HG03432 (cell line): ENCODE results near the gene CLIP2.
"Not testable (repeated sequence)": the region's sequence is repeated elsewhere in the genome, so short reads cannot be mapped to it uniquely, and the experiment has no call there.

ENCODE experiments used
- ATAC-seq: cut with Tn5 transposase; IDR thresholded peaks from one replicate; pipeline ENCODE4 v1.9.1; 2021; ENCODE audit warnings: mild to moderate bottlenecking, moderate library complexity; ENCODE audit not compliant: unreplicated experiment

The CLIP2 gene

DNA sequence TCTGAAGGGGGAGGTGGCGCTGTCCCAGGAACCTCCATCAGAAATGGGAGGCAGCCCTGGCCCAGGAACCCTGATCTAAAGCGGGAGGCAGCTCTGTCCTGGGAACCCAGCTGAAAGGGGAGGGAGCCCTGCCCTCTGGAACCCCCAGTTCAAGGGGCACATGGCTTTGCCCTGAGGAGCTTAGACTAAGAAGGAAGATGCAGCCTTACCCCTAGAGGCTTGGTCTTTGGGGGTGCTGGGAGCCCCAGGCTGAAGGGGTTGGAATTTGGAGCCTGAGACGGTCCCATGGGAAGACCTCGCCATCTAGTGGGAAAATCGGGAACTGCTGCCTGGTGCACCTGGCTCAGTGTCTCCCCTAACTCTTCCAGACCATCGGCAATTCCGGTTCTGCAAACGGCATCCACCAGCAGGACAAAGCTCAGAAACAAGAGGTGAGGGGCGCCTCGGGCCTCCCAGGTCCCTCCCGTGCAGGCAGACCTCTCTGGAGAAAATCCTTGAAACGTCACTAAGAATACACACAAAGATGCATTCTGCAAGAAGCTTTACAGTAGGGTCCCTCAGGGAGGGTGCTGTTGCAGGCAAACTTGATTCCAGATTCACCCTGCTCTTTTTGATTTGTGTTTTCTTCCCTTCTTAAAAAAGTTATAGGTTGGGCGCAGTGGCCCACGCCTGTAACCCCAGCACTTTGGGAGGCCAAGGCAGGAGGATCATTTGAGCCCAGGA lies 112.1 kb downstream of the CLIP2 start:
- no peak for ATAC-seq

DNA sequence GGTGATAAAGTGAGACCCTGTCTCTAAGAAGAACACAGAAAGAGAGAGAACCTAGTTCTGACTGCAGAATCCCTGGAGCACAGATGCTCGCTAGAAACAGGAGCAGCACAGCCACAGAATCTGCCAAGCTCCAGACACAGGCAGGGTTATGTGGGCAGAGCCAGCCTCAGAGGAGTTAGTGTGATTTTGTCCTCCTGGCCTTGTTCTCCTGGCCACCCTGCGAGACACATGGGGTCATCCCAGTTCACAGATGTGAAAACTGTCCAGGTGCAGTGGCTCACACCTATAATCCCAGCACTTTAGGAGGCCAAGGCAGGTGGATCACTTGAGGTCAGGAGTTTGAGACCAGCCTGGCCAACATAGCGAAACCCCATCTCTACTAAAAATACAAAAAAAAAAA lies 113.5 kb downstream of the CLIP2 start:
- ATAC-seq, result not testable (repeated sequence)

DNA sequence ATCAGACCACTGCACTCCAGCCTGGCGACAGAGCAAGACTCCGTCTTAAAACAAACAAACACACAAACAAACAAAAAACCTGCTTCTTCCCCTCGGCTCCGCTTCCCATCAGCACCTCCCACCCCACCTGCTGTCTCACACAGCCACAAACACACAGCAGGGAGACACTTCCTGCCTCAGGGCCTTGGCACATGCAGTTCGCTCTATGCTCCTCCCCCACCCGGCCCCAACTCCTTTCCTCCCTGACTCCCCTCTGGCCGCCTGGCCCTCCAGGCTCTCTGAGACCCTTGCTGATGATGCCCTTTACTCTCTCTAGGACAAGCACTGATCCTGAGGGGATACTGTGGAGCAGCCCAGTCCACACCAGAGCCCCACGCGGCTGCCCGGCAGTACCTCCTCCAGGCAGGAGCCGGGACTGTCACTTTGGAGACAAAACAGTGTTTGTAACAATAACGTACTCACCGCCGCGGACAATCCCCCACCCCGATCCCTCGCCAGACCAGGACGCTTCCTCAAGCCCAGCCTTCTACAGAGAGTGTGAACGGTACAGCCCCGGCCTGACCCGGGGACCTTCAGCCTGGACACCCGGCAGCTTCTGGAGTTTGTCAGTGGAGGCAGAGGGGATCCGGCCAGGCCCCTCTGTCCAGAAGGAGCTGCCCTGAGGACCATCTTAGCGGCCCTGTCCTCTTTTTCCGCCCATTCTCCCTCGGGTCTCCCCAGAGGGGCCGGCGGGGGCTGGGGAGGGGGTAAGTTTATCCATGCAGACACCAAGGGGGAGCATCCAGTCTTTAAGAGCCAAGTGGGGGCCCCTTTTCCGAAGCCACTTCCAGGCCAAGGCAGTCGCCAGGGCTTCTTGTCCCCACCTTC lies 114.5 kb downstream of the CLIP2 start:
- no peak for ATAC-seq

DNA sequence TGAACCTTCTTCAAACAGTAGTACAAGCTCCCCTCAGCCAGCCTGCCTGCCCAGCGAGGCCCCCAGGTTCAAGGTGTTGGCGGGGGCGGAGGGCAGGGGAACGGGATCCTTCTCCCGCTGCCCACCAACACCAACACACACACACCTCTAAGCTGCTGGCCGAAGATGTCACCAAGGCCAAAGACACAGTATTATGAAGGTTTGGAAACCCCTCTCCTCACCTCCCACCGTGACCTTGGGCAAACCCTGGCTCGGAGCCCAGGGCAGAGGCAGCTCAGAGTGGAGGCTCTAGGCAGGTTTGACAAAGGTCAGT lies 115.1 kb downstream of the CLIP2 start:
- no peak for ATAC-seq

DNA sequence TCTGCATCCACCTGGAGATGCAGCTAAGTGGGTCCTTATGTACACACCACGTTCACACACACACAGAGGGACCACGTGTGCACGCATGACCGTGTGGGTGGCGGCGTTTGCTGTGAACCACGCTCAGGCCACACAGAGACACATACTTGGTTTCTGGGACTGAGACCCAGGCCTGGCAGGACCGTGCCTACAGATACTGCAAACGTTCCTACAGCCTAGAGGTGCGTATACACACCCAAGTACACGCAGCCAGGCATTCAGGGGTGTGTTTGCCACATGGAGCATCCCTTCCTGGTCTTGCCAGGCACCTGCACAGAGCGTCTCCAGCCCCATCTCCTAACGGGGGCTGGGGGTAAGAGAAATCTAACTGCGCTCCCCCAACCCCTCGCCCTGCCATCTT lies 115.5 kb downstream of the CLIP2 start:
- ATAC-seq, result no peak

DNA sequence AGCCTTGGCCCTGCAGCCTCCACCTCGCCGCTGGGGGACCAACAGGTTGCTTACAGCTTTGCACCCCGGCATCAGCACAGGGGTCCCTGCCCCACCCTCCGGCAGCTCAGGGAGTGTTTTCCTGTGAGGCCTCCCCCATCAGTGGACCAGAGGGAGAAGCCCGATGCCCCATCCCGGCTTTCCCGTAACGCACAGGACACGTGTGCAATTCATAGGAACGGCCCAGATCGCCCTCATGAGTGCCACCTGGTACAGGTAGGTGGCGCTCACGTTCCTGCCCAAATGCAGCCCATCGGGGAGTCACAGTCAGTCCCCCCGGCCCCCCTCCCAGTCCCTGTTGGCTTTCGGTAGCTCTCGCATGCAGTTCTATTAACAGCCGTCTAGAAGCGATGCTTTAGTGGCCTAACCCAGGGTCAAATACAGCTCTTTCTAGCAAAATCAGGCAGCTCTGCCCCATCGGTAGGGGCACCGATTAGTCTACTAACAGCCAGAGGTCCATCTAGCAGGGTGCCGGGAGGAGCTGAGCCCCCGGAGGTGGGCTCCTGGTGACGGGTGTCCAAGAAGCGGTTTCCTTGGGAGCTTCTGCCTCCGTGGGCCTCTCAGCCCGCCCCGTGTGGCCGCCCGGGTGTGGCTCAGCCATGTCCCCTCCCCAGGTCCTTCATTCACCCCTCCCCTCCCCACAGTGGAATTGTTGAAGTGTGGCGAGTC lies 116.1 kb downstream of the CLIP2 start:
- ATAC-seq, result no peak

DNA sequence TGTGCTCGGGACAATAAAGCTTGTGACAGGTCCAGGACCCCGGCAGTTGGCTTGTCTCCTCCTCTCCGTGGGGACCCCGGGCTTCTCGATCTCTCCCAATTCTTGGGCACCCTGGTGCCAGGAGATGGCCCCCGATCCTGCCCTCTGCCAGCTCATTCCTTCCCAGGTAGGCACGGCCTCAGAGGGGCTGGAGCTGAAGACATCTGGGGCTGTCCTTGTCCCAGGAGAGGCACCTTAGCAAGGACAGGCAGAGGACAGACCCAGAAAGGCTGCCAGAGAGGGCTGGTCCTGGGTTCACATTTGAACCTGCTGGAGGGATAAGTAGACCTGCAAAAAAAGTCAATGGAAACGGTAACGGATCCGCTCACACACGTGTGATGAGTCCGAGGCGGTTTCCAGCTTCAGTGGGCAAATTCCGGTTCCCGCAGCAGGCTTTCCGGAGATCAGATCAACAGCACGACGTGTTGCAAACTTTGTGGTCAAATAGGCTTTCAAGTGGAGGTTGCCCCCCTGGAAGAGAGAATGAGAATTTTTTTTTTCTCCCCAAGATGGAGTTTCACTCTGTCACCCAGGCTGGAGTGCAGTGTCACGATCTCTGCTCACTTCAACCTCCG lies 116.8 kb downstream of the CLIP2 start:
- ATAC-seq, result no peak

DNA sequence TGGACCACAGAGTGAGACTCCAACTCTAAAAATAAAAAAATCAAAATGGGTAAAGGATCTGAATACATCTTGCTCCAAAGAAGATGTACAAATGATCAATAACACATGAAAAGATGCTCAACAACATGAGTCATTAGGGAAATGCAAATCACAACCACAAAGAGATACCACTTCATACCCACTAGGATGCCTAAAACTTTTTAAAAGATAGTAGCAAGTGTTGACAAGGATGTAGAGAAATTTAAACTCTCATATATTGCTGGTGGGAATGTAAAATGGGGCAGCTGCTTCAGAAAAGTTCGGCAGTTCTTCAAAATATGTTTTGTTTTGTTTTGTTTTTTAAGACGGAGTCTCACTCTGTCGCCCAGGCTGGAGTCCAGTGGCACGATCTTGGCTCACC lies 118.8 kb downstream of the CLIP2 start:
- ATAC-seq, result no peak

DNA sequence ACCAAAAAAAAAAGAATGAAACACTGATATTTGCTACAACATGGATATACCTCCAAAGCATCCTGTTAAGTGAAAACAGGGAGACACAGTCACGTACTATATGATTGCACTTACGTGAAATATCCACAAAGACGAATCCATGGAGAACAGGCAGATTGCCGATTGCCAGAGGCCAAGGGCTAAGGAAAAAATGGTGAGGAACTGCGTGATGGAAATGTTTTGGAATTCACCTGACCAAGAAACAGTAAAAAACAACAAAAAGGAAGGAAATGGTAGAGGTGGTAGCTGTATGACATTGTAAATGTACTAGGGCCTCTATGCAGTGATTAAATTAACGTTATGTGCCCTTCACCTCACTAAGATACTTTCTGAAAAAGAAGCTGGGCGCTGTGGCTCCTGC lies 120.4 kb downstream of the CLIP2 start:
- no peak for ATAC-seq

DNA sequence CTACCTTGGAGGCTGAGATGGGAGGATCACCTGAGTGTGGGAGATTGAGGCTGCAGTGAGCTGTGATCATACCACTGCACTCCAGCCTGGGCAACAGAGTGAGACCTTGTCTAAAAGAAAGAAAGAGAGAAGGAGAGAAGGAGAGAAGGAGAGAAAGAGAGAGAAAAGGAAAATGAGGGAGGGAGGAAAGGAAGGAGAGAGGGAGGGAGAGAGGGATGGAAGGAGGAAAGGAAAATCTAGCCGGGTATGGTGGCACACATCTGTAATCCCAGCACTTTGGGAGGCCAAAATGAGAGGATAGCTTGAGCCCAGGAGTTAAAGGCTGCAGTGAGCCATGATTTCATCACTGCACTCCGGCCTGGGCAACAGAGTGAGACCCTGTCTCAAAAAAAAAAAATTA lies 121.6 kb downstream of the CLIP2 start:
- no peak for ATAC-seq

DNA sequence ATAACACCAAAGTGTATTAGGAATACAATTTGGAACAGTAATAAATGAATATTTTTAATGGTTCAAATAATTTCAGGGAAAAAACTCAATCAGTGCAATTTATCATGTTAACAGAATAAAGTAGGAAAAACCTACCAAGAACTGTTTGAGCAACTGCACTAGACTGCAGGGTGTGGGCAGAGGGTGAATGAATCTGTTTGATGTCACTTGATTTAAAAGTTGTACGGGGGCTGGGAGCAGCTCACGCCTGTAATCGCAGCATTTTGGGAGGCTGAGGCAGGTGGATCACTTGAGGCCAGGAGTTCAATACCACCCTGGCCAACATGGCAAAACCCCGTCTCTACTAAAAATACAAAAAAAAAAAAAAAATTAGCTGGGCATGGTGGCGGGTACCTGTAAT lies 122.4 kb downstream of the CLIP2 start:
- not testable (repeated sequence) for ATAC-seq

DNA sequence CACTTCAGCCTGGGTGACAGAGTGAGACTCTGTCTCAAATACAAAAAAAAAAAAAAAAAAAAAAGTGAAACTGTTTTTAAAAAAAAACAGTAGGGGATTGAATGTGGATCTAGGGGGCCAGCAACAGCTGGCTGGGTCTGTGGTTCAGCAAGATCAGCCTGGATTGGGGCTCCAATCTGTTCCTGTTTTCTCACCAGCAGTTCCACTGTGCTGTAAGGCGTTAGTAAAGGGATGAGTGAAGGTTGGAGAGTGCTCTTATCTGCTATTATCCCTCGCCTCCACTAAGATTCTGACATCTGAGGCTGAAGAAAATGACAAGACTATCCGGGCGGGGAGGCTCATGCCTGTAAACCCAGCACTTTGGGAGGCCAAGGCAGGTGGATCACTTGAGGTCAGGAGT lies 122.8 kb downstream of the CLIP2 start:
- ATAC-seq, result no peak

DNA sequence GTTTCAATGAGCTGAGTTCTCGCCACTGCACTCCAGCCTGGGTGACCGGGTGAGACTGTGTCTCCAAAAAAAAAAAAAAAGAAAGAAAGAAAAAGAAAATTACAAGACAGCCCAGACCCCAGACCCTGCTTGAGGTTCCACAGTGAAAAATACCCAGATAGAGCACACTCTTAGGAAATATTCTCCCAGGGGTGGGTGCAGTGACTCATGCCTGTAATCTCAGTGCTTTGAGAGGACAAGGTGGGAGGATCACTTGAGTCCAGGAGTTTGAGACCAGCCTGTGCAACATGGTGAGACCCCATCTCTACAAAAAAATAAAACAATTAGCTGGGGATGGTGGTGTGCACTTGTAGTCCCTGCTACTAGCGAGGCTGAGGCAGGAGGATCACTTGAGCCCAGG lies 123.4 kb downstream of the CLIP2 start:
- no peak for ATAC-seq

DNA sequence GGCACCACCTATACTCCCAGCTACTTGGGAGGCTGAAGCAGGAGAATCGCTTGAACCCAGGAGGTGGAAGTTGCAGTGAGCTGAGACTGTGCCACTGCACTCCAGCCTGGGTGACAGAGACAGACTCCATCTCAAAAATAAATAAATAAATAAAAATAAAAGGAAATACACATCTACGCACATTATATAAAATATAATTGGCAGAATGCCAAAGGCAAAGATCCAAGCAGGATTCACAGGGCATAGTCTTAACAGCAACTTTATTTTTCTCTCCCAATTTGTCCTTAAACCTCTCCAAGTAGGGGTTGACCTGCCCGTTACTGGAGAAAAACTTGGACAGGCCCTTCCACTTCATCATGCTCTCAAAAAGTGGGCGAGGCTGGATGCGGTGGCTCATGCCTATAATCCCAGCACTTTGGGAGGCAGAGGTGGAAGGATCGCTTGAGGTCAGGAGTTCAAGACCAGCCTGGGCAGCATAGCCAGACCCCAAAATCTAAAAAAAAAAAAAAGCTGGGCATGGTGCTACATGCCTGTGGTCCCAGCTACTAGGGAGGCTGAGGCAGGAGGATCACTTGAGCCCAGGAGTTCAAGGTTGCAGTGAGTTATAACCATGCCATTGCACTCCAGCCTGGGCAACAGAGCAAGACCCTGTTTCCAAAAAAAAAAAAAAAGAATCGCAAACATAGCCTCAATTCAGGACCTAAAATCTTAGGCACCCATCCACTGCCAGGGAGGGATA lies 125.6 kb downstream of the CLIP2 start:
- not testable (repeated sequence) for ATAC-seq

DNA sequence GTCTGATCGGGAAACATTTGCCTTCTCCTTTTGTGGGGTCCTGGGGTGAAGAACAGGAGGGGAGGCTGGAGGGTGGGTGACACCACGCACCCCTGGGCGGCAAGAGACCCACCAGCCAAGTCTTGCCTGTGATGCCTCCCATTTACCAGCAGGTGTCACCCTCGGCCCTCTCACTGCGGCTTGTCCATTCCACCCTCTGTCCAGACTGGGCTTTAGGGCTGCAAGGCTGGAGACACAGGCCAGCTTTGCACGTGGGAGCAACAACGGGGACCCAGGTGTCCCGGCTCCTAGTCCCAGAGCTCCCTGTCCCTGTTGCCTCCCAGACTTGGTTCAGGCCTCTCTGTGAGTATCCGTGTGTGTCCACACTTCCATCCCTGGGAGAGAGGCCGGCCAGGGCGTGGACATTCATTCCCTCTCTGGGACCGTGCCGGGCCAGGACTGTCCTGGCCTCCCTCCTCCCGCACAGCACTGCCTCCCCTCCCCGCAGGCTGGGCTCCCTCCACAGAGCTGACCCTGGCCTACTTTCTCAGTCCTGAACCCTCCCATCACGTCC lies 128.3 kb downstream of the CLIP2 start:
- no peak for ATAC-seq

DNA sequence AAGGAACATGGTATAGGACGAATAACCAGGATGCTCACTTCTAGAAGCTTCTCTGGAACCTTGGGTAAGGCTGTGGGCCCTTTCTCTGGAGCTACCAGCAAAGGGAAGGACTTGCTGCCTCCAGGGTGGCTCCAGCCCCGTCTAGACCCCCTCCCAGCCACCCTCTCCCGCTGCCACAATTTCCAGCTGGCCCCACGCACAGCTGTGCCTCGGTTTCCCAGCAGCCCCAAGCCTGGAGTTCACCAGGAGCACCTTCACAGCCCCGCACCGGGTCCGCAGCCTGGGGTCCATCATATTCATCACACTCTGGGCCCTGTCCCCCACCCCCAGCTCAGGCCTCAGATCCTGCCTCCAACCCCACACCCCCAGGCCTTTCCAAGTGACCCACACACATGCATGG lies 128.9 kb downstream of the CLIP2 start:
- ATAC-seq, result no peak

DNA sequence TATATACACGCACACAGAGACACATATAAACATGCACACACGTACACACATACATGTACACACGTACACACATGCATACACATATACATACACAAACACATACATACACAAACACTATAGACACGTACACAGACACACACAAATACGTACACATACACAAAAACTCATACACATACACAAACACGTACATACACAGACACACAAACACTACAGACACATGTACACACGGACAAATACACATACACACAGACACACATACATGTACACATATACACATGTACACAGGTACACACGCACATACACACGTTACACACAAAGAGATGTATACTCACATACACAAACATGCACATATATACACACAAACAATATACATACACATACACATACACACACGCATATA lies 129.3 kb downstream of the CLIP2 start:
- ATAC-seq, result no peak

DNA sequence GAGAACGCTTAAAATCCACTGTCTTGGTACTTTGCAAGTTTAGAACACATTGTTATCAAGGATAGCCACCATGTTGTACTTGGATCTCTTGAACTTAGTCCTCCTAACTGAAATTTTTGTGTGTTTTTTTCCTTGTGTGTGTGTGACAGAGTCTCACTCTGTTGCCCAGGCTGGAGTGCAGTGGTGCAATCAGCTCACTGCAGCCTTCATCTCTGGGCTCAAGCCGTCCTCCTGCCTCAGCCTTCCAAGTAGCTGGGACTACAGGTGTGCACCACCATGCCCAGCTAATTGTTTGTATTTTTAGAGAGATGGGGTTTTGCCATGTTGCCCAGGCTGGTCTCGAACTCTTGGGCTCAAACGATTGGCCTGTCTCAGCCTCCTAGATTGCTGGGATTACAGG lies 130.0 kb downstream of the CLIP2 start:
- not testable (repeated sequence) for ATAC-seq

DNA sequence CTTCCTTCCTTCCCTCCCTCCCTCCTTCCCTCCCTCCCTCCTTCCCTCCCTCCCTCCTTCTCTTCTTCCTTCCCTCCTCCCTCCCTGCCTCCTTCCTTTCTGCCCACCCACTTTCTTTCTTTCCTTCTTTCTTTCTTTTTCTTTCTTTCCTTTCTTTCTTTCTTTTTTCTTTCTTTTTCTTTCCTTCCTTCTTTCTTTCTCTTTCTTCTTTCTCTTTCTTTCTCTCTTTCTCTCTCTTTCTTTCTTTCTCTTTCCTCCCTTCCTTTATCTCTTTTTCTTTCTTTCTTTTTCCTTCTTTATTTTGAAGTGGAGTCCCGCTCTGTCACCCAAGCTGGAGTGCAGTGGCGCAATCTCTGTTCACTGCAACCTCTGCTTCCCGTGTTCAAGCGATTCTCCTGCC lies 130.8 kb downstream of the CLIP2 start:
- no peak for ATAC-seq

DNA sequence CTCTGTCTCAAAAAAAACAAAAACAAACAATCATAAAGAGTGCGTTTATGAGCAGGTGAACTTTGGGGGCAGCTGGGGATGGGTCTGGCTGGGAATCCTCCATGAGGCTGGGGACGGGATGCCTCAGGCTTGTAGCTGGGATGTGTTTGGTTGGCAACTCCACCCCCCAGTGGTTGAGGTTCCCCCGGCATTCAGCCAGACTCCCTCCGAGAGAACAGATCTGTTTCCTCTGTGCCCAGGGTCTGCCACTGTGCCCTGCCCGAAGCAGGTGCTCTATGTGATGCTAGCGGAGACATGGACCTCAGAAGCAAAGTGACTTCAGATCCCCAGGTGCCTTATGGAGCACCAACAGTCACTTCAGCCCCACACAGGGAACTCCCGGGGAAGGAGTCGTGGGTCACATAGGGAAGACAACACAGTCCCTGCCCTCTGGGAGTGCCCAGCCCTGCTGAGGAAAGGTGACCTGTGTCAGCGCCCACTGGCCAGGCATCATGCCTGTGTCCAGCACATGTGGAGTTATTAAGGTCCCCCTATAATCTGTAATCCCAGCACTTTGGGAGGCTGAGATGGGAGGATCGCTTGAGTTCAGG lies 135.2 kb downstream of the CLIP2 start:
- no peak for ATAC-seq
